Stimulated activated CD8-positive, alpha-beta memory T cell treated with anti-CD3 and anti-CD28 coated beads, Interleukin-7, amount 100 ng/mL, for 1 hour (primary cell): ENCODE results near the gene PAX7.

Source experiments
- DNase-seq, 2 donors: peaks; one replicate each; pipeline ENCODE4 v3.0.0-alpha.2; 2020; ENCODE audit warnings: low read depth in 2 of 2

The PAX7 gene

GRCh38 chr1:18618546-18619466, 11.8 kb upstream of the PAX7 start:
- no peak for DNase-seq

DNA sequence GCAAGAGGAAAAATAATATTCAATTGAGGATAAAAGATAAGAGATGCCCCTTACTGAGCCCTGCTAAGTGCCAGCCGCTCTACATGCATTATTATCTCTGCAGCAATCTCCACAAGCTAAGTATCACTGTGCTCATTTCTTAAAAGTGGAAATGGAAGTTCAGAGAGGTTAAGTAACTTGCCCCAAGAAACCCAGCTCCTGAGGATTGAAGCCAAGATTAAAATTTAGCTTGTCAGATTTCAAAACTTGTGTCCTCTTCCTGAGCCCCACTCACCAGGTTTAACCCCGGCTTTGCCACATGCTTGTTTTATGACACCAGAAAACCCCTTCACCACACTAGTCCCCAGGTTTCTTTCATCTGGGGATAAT, 11.2 kb upstream of the PAX7 start:
- DNase-seq = no peak

- DNase-seq = no peak
These were observed 2.1 kb upstream of the PAX7 start for GRCh38 chr1:18628511-18628910.

- no peak for DNase-seq
These were observed 761 bp upstream of the PAX7 start for GRCh38 chr1:18629659-18630510.

- no peak for DNase-seq
These were observed 1.0 kb downstream of the PAX7 start for GRCh38 chr1:18631496-18632217.

DNA sequence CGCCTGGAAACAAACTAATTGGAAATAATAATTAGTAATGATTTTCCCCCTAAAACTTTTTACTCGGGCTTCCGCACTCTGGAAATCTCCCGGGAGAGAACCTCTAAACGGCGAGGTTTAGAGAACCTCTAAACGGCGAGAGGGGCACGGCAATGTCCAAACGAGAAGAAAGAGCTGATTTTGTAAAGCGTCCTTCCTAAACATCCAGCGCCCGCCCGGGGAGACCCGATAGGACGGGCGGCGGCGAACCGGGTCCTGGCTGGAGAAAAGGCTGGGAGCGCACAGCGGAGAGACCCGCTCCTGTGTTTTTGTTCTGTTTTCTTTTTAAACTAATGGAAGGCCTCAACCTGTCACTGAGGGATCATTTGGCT, 1.6 kb downstream of the PAX7 start:
- no peak for DNase-seq

GRCh38 chr1:18632783-18633421, 2.3 kb downstream of the PAX7 start:
- DNase-seq = no peak

DNA sequence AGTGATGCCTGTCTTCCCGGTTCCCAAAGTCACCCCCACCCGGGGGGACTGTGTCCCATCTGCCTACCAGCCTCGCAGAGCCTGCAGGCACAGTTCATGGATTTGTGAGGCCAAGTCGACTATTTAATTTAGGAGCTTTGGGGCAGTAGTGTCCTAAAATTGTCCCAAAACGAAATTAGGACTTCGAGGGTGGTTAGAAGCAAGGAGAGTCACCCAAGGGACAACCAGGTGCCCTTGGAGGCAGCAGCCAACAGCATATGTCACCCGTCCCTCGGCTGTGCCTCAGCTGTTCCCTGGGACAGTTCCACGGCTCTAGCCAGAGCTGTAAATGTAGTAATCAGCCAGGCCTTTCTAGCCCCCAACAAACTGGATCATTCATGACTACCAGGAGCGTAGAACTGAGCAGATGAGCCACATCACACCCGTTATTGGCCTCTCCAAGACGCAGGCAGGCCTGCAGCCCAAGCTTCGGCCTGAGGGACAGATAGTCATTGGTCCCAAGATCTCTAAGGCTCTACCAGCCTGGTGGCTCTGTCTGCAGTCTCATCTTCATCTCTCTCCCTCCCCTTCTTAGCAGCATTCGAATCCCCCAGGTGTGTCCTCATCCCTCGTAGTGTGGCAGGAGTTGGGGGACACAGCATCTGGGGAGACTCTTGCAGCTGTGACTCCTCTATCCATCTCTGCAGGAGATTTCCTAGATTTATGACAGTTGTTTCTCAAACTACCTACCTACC, 2.9 kb downstream of the PAX7 start:
- DNase-seq = no peak

GRCh38 chr1:18634276-18634675, 3.6 kb downstream of the PAX7 start:
- DNase-seq = no peak

GRCh38 chr1:18635070-18635577, 4.5 kb downstream of the PAX7 start:
- DNase-seq = no peak

DNA sequence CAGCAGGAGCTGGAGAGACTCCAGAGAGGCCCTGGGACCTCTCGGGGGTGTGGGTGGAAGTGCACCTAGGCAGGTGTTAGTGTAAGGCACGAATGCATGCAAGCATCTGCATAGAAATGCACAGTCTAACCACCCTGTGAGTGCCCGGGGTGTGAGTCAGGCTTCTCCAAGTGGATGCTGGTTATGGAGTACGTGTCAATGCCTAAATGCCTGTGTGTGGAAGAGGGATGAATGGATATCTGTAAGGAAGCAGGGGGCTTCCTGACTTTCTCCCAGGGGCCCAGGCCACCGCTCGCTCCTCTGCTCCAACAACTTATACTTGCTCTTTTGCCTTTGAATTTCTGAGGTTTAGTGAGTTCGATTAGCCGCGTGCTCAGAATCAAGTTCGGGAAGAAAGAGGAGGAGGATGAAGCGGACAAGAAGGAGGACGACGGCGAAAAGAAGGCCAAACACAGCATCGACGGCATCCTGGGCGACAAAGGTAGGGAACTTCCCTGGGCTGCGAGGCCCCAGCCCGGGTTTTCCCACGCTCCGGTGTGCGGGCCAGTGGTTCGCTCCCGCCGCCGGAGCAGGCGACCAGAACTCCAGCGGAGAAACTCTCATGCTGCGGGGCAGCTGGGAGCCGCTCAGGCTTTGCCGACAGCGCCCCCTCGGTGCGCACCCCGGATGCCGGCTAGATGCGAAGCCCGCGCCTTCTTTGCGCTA, 5.4 kb downstream of the PAX7 start:
- no peak for DNase-seq

DNA sequence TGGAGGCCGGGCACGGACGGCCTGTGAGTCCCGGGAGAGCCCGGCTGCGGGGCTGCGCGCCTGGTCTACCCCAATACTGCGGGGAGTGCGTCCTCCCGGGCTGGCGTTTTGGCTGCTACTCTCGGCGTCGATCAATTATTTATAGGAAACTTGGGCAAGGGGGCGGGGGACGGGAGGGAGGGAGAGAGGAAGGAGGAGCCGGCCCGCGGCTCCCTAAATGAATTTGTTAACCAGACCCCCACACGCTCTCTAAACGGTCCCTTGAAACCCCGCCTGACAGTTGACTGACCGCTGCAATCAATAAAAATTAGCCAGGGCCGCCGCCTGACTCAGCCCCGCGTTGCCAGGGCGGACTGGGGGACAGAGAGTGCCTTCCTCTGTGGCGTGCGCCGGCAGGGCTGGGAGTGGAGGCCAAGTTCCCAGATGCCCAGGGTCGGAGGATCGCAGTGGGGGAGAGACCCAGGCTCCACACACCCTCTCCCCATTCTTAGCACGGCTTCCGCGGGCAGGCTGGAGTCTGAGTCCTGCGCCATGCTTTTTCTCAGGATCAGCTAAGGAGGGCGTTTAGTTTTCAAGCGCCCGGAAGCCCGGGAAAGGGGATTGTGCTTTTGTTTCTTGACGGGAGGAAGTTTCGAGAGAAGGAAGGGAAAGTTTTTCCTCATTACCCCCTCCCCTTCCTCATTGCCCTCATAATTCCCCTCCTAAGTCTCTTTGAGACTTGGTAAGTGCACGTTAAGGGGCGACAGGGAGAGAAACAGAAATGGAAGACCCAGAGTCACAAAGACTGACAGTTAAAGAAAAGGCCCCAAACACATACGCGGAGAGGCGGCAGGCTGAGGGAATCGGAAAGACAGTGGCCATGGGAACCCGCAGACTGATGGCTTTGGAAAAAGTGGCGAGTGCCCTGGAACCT, 6.2 kb downstream of the PAX7 start:
- DNase-seq = no peak

- no peak for DNase-seq
These were observed 6.9 kb downstream of the PAX7 start for GRCh38 chr1:18637511-18637960.

- DNase-seq = no peak
These were observed 7.6 kb downstream of the PAX7 start for GRCh38 chr1:18637962-18638834.

GRCh38 chr1:18638835-18639364, 8.3 kb downstream of the PAX7 start:
- DNase-seq = no peak

DNA sequence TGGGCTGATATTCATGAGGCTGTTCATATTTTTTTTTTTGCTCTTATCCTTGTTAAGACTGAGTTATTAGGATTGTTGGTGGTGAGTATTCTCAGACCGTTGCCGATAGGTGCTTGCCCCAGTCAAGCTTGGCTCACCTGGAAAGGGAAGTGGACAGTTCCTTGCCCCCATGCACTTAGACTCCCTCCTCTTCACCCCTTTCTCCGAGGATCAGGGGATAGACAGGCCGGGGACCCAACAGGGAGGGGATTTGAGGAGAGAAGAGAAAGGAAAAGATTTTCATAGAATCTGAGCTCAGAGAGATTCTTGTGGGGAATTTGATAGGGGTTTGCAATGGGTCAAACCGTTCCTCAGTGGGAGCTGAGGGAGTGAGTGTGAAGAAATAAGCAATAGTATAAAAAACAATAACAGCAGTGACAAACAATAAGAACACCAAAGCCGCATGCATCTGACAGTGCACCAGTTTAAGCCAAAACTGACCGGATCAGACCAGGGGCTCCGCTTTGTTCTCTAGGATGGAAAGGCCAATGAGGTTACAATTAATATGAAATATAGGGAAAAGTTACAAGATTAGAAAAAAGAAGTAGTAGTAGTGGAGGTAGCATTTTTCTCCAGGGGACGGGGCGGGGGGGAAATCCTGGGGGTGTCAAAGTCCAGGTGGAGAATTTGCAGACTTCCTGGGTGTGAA, 8.9 kb downstream of the PAX7 start:
- no peak for DNase-seq
